Measurements from ENCODE around the gene NPFFR1. TPM values are rescaled to one million over a fixed set of nuclear protein-coding genes. Genes with fewer than 3 reads are reported as not detected.

NPFFR1 gene
- polyA plus RNA-seq, 1 donor = 0.31 TPM

GRCh38 chr10:70315276-70315675 lies 31.5 kb upstream of the NPFFR1 start:
- Histone ChIP-seq H3K9me3 (ENCODE audit: control insufficient read depth, low read depth, low read length) (no peaks in the 10 kb centered on the region), H3K4me1 (ENCODE audit: control insufficient read depth, insufficient read depth, low read length) (no peaks in the 10 kb centered on the region), H3K4me3 (ENCODE audit: low read length) (no peak overlapping the region), H3K27ac (ENCODE audit: low read length) (no peak overlapping the region), H3K36me3 (ENCODE audit: control insufficient read depth, insufficient read depth, low read length) (no peaks in the 10 kb centered on the region), H3K27me3 (ENCODE audit: control insufficient read depth, insufficient read depth, low read length) (no peaks in the 10 kb centered on the region)
- DNase-seq = no peak
- WGBS (ENCODE audit: insufficient coverage, low lambda C conversion rate) = 100% methylated on average over 1 of the region's 2 CpGs

- Histone ChIP-seq H3K9me3 (ENCODE audit: control insufficient read depth, low read depth, low read length) (no peaks in the 10 kb centered on the region), H3K36me3 (ENCODE audit: control insufficient read depth, insufficient read depth, low read length) (no peaks in the 10 kb centered on the region), H3K27ac (ENCODE audit: low read length) (no peak overlapping the region), H3K27me3 (ENCODE audit: control insufficient read depth, insufficient read depth, low read length) (no peaks in the 10 kb centered on the region), H3K4me3 (ENCODE audit: low read length) (no peak overlapping the region), H3K4me1 (ENCODE audit: control insufficient read depth, insufficient read depth, low read length) (peaks cover 6% of the 10 kb centered on the region)
- DNase-seq = no peak
- WGBS (ENCODE audit: insufficient coverage, low lambda C conversion rate) = no CpG with 5 or more reads among the region's 4 CpGs
These were observed 29.2 kb upstream of the NPFFR1 start for GRCh38 chr10:70312972-70313371.

DNA sequence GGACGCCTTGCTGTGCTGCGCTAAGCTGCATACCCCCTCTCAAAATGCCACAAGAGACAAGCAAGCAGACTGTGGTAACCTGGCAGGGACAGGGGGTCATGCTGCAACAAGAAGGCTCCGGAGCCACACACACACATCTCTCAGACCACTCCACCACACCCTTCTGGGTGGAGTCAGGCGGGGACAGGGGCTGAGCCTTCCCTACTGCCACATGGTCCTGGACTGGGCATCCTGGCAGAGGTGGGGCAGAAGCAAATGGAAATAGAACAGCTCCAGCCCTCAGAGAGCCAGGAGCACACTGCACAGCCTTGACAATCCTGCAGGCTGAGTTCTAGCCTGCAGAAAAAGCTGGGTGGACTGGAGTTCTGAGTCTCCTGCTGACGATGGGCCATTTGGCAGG lies 28.4 kb upstream of the NPFFR1 start:
- no peak for DNase-seq
- no peaks in the 10 kb centered on the region for H3K9me3 ChIP-seq (ENCODE audit: control insufficient read depth, low read depth, low read length)
- no peak overlapping the region for H3K27ac ChIP-seq (ENCODE audit: low read length)
- H3K4me1 ChIP-seq (ENCODE audit: control insufficient read depth, insufficient read depth, low read length) = peaks cover 9% of the 10 kb centered on the region
- H3K36me3 ChIP-seq (ENCODE audit: control insufficient read depth, insufficient read depth, low read length) = no peaks in the 10 kb centered on the region
- no peak overlapping the region for H3K4me3 ChIP-seq (ENCODE audit: low read length)
- no CpG with 5 or more reads among the region's 5 CpGs for WGBS (ENCODE audit: insufficient coverage, low lambda C conversion rate)
- no peaks in the 10 kb centered on the region for H3K27me3 ChIP-seq (ENCODE audit: control insufficient read depth, insufficient read depth, low read length)

DNA sequence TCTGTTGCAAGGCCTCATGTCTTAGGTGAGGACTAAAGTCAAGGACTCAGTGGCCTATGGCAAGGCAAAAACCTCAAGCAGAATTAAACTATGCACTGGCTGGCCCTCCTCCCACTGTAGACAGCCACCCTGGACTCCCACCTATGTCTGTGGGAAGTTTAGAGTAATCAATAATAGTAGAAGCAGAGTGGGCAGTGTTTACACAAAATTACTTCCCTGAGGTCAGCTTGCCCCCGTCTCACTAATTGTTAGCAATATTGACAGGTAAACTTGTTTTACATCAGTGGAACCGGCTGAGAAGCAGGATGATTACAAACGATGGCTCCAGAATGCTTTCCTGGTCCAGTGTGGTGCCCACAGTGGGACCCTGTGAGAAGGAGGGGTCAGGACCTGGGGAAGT lies 27.9 kb upstream of the NPFFR1 start:
- H3K27ac ChIP-seq (ENCODE audit: low read length) = no peak overlapping the region
- H3K9me3 ChIP-seq (ENCODE audit: control insufficient read depth, low read depth, low read length) = no peaks in the 10 kb centered on the region
- H3K36me3 ChIP-seq (ENCODE audit: control insufficient read depth, insufficient read depth, low read length) = no peaks in the 10 kb centered on the region
- DNase-seq = no peak
- peaks cover 9% of the 10 kb centered on the region for H3K4me1 ChIP-seq (ENCODE audit: control insufficient read depth, insufficient read depth, low read length)
- no peak overlapping the region for H3K4me3 ChIP-seq (ENCODE audit: low read length)
- no CpG with 5 or more reads among the region's 3 CpGs for WGBS (ENCODE audit: insufficient coverage, low lambda C conversion rate)
- H3K27me3 ChIP-seq (ENCODE audit: control insufficient read depth, insufficient read depth, low read length) = no peaks in the 10 kb centered on the region

GRCh38 chr10:70309661-70310060 lies 25.9 kb upstream of the NPFFR1 start:
- no peaks in the 10 kb centered on the region for H3K36me3 ChIP-seq (ENCODE audit: control insufficient read depth, insufficient read depth, low read length)
- WGBS (ENCODE audit: insufficient coverage, low lambda C conversion rate) = no CpG with 5 or more reads among the region's 7 CpGs
- no peak overlapping the region for H3K4me3 ChIP-seq (ENCODE audit: low read length)
- no peak overlapping the region for H3K27ac ChIP-seq (ENCODE audit: low read length)
- DNase-seq = no peak
- peaks cover 9% of the 10 kb centered on the region for H3K4me1 ChIP-seq (ENCODE audit: control insufficient read depth, insufficient read depth, low read length)
- H3K27me3 ChIP-seq (ENCODE audit: control insufficient read depth, insufficient read depth, low read length) = no peaks in the 10 kb centered on the region
- no peaks in the 10 kb centered on the region for H3K9me3 ChIP-seq (ENCODE audit: control insufficient read depth, low read depth, low read length)

GRCh38 chr10:70308121-70309060 lies 24.6 kb upstream of the NPFFR1 start:
- H3K4me3 ChIP-seq (ENCODE audit: low read length) = no peak overlapping the region
- no peak overlapping the region for H3K27ac ChIP-seq (ENCODE audit: low read length)
- DNase-seq = peak; percentile 79 to 93
- no peaks in the 10 kb centered on the region for H3K27me3 ChIP-seq (ENCODE audit: control insufficient read depth, insufficient read depth, low read length)
- H3K36me3 ChIP-seq (ENCODE audit: control insufficient read depth, insufficient read depth, low read length) = no peaks in the 10 kb centered on the region
- H3K4me1 ChIP-seq (ENCODE audit: control insufficient read depth, insufficient read depth, low read length) = peaks cover 9% of the 10 kb centered on the region
- 83% methylated on average over 1 of the region's 19 CpGs for WGBS (ENCODE audit: insufficient coverage, low lambda C conversion rate)
- no peaks in the 10 kb centered on the region for H3K9me3 ChIP-seq (ENCODE audit: control insufficient read depth, low read depth, low read length)

DNA sequence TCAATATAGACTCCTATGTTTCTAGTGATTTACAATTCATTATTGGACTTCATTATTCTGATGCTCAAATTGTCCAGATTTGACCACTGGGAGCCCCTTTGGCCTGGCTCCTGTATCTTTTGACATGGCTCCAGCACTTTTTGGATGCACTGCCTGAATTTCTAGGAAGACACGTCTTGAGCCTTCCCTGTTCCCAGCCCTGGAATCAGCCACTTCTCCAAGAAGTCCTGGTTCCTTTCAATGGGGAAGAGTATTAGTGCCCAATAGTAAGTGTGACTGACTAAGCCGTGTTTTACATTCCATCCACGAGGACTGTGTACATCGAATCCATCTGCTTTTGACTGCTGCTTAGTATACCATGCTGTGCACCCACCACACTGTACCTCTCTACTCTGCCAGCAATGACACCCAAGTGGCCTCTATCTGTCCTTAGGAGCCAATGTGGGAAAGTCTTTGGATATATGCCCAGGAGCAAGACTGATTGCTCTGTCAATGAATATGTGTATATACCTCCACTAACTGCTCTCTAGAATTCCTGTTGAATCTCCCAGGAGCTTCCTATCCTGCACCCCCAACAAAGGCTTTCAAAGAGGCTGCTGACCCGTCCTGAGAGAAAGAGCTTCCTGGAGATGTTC lies 23.2 kb upstream of the NPFFR1 start:
- H3K4me3 ChIP-seq (ENCODE audit: low read length) = no peak overlapping the region
- peaks cover 9% of the 10 kb centered on the region for H3K4me1 ChIP-seq (ENCODE audit: control insufficient read depth, insufficient read depth, low read length)
- no peaks in the 10 kb centered on the region for H3K36me3 ChIP-seq (ENCODE audit: control insufficient read depth, insufficient read depth, low read length)
- H3K27ac ChIP-seq (ENCODE audit: low read length) = no peak overlapping the region
- DNase-seq = no peak
- no CpG with 5 or more reads among the region's 5 CpGs for WGBS (ENCODE audit: insufficient coverage, low lambda C conversion rate)
- H3K27me3 ChIP-seq (ENCODE audit: control insufficient read depth, insufficient read depth, low read length) = no peaks in the 10 kb centered on the region
- no peaks in the 10 kb centered on the region for H3K9me3 ChIP-seq (ENCODE audit: control insufficient read depth, low read depth, low read length)

DNA sequence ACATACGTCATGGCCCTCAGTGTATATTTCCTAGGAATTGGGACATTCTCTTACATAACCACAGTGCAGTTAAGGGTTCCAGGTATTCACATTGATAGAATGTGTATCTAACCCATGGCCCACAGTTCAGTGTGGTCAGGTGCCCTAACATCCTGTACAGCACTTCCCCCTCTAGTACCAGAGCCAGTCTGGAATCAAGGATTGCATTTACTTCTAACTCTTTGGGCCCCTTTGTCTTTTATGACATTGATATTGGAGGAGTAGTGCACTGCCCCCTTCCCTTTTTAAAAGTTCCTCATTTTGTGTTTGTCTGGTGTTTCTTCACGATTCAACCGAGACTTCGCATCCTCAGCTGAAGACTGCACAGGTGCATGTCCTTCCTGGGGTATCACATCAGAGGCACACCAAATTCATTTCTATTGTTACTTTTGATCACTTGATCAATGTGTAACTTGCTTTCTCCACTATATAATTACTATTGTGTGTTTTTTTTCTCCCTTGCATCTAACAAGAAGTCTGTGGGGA lies 22.4 kb upstream of the NPFFR1 start:
- Histone ChIP-seq H3K9me3 (ENCODE audit: control insufficient read depth, low read depth, low read length) (no peaks in the 10 kb centered on the region), H3K27me3 (ENCODE audit: control insufficient read depth, insufficient read depth, low read length) (no peaks in the 10 kb centered on the region)

DNA sequence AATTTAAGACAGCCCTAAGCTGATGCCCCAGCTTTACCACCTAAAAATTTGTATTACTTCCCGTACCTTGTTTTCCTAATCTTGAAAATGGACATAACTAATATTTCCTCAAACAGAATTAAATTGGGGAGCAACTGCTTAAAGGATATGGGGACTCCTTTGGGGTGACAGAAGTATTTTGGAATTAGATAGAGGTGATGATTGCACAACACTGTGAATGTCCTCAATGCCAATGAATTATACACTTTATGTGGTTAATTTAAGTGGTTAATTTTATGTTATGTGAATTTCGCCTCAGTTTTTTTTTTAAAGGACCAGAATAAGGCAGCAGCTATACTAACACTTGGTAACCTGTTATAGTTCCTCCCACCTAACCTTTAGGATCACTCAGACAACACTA lies 19.9 kb upstream of the NPFFR1 start:
- H3K4me3 ChIP-seq (ENCODE audit: low read length) = no peak overlapping the region
- H3K27me3 ChIP-seq (ENCODE audit: control insufficient read depth, insufficient read depth, low read length) = no peaks in the 10 kb centered on the region
- H3K9me3 ChIP-seq (ENCODE audit: control insufficient read depth, low read depth, low read length) = no peaks in the 10 kb centered on the region
- H3K4me1 ChIP-seq (ENCODE audit: control insufficient read depth, insufficient read depth, low read length) = peaks cover 8% of the 10 kb centered on the region
- no peak overlapping the region for H3K27ac ChIP-seq (ENCODE audit: low read length)
- no peak for DNase-seq
- H3K36me3 ChIP-seq (ENCODE audit: control insufficient read depth, insufficient read depth, low read length) = no peaks in the 10 kb centered on the region
- WGBS (ENCODE audit: insufficient coverage, low lambda C conversion rate) = 100% methylated on average over 1 of the region's 2 CpGs

More for the DNA sequence above, 22.4 kb upstream of the NPFFR1 start:
- Histone ChIP-seq H3K4me3 (ENCODE audit: low read length) (no peak overlapping the region), H3K36me3 (ENCODE audit: control insufficient read depth, insufficient read depth, low read length) (no peaks in the 10 kb centered on the region), H3K4me1 (ENCODE audit: control insufficient read depth, insufficient read depth, low read length) (peaks cover 9% of the 10 kb centered on the region), H3K27ac (ENCODE audit: low read length) (no peak overlapping the region)
- no peak for DNase-seq
- WGBS (ENCODE audit: insufficient coverage, low lambda C conversion rate) = 100% methylated on average over 1 of the region's 4 CpGs

DNA sequence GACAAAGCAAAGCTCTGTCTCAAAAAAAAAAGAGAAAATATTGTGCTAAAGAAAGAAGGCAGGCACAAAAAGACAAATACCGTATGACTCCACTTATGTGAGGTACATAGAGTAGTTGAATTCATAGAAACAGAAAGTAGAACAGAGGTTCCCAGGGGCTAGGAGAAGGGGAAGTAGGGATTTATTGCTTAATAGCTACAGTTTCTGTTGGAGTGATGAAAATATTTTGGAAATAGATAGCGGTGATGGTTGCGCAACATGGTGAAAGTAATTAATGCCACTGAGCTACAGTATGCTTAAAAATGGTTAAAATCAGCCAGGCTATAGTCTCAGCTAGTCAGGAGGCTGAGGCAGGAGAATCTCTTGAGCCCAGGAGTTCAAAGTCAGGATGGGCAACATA lies 18.5 kb upstream of the NPFFR1 start:
- no peak overlapping the region for H3K4me3 ChIP-seq (ENCODE audit: low read length)
- no peaks in the 10 kb centered on the region for H3K9me3 ChIP-seq (ENCODE audit: control insufficient read depth, low read depth, low read length)
- no peak for DNase-seq
- no peaks in the 10 kb centered on the region for H3K4me1 ChIP-seq (ENCODE audit: control insufficient read depth, insufficient read depth, low read length)
- WGBS (ENCODE audit: insufficient coverage, low lambda C conversion rate) = 40% methylated on average over 2 of the region's 3 CpGs
- H3K36me3 ChIP-seq (ENCODE audit: control insufficient read depth, insufficient read depth, low read length) = no peaks in the 10 kb centered on the region
- no peaks in the 10 kb centered on the region for H3K27me3 ChIP-seq (ENCODE audit: control insufficient read depth, insufficient read depth, low read length)
- H3K27ac ChIP-seq (ENCODE audit: low read length) = no peak overlapping the region

All from large intestine (tissue), 3 donors.